Spleen (tissue), 7 donors: ENCODE results near the gene VWA2.

ENCODE experiments used
- POLR2AphosphoS5 ChIP-seq, 3 donors: sonication (generic); formaldehyde crosslinking; IDR thresholded peaks; one replicate each; pipeline ENCODE4 v1.5.1; 2017; ENCODE audit warnings: antibody characterized with exemption in 3 of 3
- TF ChIP-seq, protein P1 (sequence below), 11 experiments: fragments of 200-600 bp in 7 of 11; fragments of 450-650 bp in 4 of 11; sonication (generic) in 4 of 11; IDR thresholded peaks in 8 of 11; conservative IDR thresholded peaks in 3 of 11; 1 replicate in 7 of 11; 2 replicates in 4 of 11; pipeline versions ENCODE4 v1.4.0 to v1.8.0; 2016 to 2021; ENCODE audit warnings: antibody characterized with exemption in 11 of 11, inconsistent platforms in 4 of 11, mild to moderate bottlenecking in 1 of 11
- donor health status: DM: no; HTN: no; CAD: no; lungs with moderate emphysema.
- donor health status: DM: no; HTN: no; CAD: no.
- donor health status: DM: no; HTN: no; CAD: no.

DNA sequence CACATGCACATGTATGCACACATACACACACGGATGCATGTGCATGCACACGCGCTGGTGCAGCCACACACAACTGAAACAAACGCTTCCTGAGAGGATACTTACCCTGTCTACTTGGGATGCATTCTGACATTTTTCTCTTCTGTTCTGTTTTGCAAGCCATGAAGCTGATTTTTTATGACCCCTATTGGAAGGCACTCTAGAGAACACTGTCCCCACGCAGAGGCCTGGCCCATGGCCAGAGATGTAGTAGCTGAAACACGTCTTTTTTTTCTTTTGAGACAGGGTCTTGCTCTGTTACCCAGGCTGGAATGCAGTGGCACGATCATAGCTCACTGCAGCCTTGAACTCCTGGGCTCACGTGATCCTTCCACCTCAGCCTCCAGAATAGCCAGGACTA, 47.9 kb downstream of the VWA2 start:
- TF ChIP-seq, protein P1, sequence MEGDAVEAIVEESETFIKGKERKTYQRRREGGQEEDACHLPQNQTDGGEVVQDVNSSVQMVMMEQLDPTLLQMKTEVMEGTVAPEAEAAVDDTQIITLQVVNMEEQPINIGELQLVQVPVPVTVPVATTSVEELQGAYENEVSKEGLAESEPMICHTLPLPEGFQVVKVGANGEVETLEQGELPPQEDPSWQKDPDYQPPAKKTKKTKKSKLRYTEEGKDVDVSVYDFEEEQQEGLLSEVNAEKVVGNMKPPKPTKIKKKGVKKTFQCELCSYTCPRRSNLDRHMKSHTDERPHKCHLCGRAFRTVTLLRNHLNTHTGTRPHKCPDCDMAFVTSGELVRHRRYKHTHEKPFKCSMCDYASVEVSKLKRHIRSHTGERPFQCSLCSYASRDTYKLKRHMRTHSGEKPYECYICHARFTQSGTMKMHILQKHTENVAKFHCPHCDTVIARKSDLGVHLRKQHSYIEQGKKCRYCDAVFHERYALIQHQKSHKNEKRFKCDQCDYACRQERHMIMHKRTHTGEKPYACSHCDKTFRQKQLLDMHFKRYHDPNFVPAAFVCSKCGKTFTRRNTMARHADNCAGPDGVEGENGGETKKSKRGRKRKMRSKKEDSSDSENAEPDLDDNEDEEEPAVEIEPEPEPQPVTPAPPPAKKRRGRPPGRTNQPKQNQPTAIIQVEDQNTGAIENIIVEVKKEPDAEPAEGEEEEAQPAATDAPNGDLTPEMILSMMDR (IDR thresholded peaks at IDR 0.05 in 8 of 11, conservative IDR thresholded peaks at IDR 0.05 in 3 of 11) = no peak
- TF ChIP-seq POLR2AphosphoS5 (IDR thresholded peaks at IDR 0.05) = peak in 1 of 3 donors; percentile 12
